ENCODE results near the gene BST2.

BST2 gene

DNA sequence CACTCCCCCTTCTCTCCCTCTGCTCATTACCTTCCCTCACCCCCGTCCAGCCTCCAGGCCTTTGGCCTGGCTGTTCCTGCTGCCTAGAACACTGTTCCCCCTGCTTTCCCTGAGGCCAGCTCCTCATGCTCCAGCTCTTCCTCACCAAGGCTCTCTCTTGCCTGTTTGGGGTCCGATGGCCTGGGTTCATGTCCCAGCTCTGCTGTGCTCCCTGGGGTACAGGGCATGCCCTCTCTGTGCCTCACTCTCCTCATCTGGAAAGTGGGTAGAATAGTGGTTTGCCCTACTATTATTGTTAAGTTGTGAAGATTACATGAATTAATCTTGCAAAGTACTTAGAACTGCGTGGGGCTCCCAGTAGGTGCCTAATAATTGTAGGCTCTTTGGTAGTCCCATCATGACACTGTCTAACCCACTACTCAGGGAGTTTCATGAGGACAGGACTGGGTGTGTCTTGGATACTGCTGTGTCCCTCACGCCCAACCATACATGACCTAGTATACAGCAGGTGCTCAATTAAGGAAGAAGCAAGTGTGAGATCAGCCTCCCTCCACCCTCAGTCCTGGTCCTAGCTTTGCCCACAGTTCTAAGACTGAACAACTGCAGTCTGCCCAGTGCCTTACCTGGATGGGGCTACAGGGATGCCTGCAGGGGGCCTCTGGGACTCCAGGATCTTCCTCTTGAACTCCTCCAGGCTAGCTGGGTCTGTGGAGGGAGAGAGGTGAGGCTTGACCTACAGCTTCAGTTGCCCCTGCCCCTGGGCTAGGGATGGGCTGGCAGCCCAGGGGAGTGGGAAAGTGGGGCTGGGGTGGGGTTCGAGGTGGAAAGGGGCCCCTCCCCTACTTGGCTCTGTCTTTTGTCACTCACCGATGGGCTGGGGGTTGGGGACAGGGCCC is 45.3 kb downstream of the BST2 start:
- peak overlapping the region; percentile 38; the same call in 1 of the 2 replicates for H3K27ac ChIP-seq
- H3K4me3 ChIP-seq (ENCODE audit: low read depth, low read length), result no peak overlapping the region
- H3K27me3 ChIP-seq (ENCODE audit: insufficient read depth, low read depth, severe bottlenecking), result no peaks in the 10 kb centered on the region
- TF ChIP-seq CTCF (IDR thresholded peaks at IDR 0.05; ENCODE audit: low read depth, low read length), result no peak
- peaks cover 2% of the 10 kb centered on the region for H3K9me3 ChIP-seq (ENCODE audit: severe bottlenecking)
- no peaks in the 10 kb centered on the region for H3K36me3 ChIP-seq
- DNase-seq, result no peak

DNA sequence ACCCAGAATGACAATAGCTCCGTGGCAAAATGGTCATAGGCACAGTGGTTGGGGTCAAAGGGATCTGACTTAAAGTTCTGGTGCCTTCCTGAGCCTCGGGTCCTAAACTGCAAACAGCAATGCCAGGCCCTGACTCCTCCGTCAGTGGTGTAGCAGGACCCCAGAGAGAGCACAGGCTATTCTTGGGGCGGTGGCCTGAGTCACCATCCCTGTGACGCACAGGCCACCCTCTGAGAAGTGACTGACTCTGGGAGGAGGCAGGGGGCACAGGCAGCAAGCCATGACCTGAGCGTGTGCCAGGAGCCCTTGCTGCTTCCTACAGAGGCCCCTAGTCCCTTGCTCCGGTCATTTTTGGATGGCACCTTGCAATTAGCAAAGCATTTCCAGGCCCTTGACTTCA is 47.0 kb downstream of the BST2 start:
- no peak overlapping the region for H3K4me3 ChIP-seq (ENCODE audit: low read depth, low read length)
- H3K9me3 ChIP-seq (ENCODE audit: severe bottlenecking), result no peaks in the 10 kb centered on the region
- no peak for TF ChIP-seq CTCF (IDR thresholded peaks at IDR 0.05; ENCODE audit: low read depth, low read length)
- no peaks in the 10 kb centered on the region for H3K36me3 ChIP-seq
- H3K27ac ChIP-seq, result no peak overlapping the region
- no peaks in the 10 kb centered on the region for H3K27me3 ChIP-seq (ENCODE audit: insufficient read depth, low read depth, severe bottlenecking)
- no peak for DNase-seq

- no peaks in the 10 kb centered on the region for H3K36me3 ChIP-seq
- no peaks in the 10 kb centered on the region for H3K9me3 ChIP-seq (ENCODE audit: severe bottlenecking)
- no peak for TF ChIP-seq CTCF (IDR thresholded peaks at IDR 0.05; ENCODE audit: low read depth, low read length)
- H3K27ac ChIP-seq, result no peak overlapping the region
- DNase-seq, result no peak
- no peak overlapping the region for H3K4me3 ChIP-seq (ENCODE audit: low read depth, low read length)
- H3K27me3 ChIP-seq (ENCODE audit: insufficient read depth, low read depth, severe bottlenecking), result no peaks in the 10 kb centered on the region
Measured at GRCh38 chr19:17357724-17358123, 47.7 kb downstream of the BST2 start.

GRCh38 chr19:17357078-17357666 is 48.3 kb downstream of the BST2 start:
- no peak overlapping the region for H3K4me3 ChIP-seq (ENCODE audit: low read depth, low read length)
- H3K27me3 ChIP-seq (ENCODE audit: insufficient read depth, low read depth, severe bottlenecking), result no peaks in the 10 kb centered on the region
- H3K9me3 ChIP-seq (ENCODE audit: severe bottlenecking), result no peaks in the 10 kb centered on the region
- H3K27ac ChIP-seq, result no peak overlapping the region
- no peaks in the 10 kb centered on the region for H3K36me3 ChIP-seq
- TF ChIP-seq CTCF (IDR thresholded peaks at IDR 0.05; ENCODE audit: low read depth, low read length), result no peak
- DNase-seq, result no peak

- no peaks in the 10 kb centered on the region for H3K27me3 ChIP-seq (ENCODE audit: insufficient read depth, low read depth, severe bottlenecking)
- DNase-seq, result no peak
- H3K27ac ChIP-seq, result no peak overlapping the region
- no peaks in the 10 kb centered on the region for H3K36me3 ChIP-seq
- H3K4me3 ChIP-seq (ENCODE audit: low read depth, low read length), result no peak overlapping the region
- H3K9me3 ChIP-seq (ENCODE audit: severe bottlenecking), result no peaks in the 10 kb centered on the region
- TF ChIP-seq CTCF (IDR thresholded peaks at IDR 0.05; ENCODE audit: low read depth, low read length), result no peak
Measured at GRCh38 chr19:17353386-17353785, 52.0 kb downstream of the BST2 start.
